ENCODE results near the gene NBPF20. TPM values are rescaled to one million over a fixed set of nuclear protein-coding genes. Genes with fewer than 3 reads are reported as not detected.

Gene NBPF20
- total RNA-seq (ENCODE audit: low replicate concordance): 1.5 and 2.3 TPM in 2 replicates

GRCh38 chr1:145425436-145426029, at the start of gene NBPF20:
TSS of gene NBPF20 (minus strand) at chr1:145425603. CDS start at chr1:145405272, 20,331 bp downstream.

Other genes with a start within 250 kb of the NBPF20 start
- not detected in 2 replicates for gene PPIAL4D, start 183.4 kb downstream of the NBPF20 start, total RNA-seq (ENCODE audit: low replicate concordance)
- gene GPR89A, start 182.4 kb upstream of the NBPF20 start, total RNA-seq (ENCODE audit: low replicate concordance): 18.4 and 22.6 TPM in 2 replicates